Tibial nerve (tissue), 3 donors: ENCODE measurements around the gene NTM.

ENCODE experiments used
- CTCF ChIP-seq, 5 experiments: fragments of 200-600 bp in 3 of 5; fragments of 450-650 bp in 2 of 5; sonication (generic) in 3 of 5; IDR thresholded peaks; one replicate each; pipeline ENCODE4 v1.5.1; 2016 to 2019; ENCODE audit warnings: antibody characterized with exemption in 5 of 5, mild to moderate bottlenecking in 3 of 5, moderate library complexity in 2 of 5
- POLR2A ChIP-seq, 2 donors: fragments of 450-650 bp; IDR thresholded peaks; one replicate each; pipeline ENCODE4 v1.6.1; 2017; ENCODE audit warnings: antibody characterized with exemption in 2 of 2, mild to moderate bottlenecking in 2 of 2, moderate library complexity in 2 of 2

GRCh38 chr11:131465039-131465438 lies 94.6 kb downstream of the NTM start:
- TF ChIP-seq CTCF (IDR thresholded peaks at IDR 0.05) (no peak), POLR2A (IDR thresholded peaks at IDR 0.05) (no peak)
